PFSK-1 (cell line): ENCODE data around the gene E2F3.

ENCODE experiments used
- FOXP2 ChIP-seq: optimal IDR thresholded peaks from 2 replicates; pipeline ENCODE3; 2011; ENCODE audit warnings: borderline replicate concordance, control low read depth, inconsistent platforms; ENCODE audit not compliant: insufficient read depth; ENCODE audit errors: extremely low read length, extremely low read depth
- POLR2AphosphoS5 ChIP-seq: IDR thresholded peaks from 2 replicates; pipeline ENCODE4 v1.6.1; 2012; ENCODE audit warnings: low read depth, mild to moderate bottlenecking, control low read depth, low read length, moderate library complexity
- SIN3A ChIP-seq: IDR thresholded peaks from 2 replicates; pipeline ENCODE4 v1.6.1; 2012; ENCODE audit warnings: mild to moderate bottlenecking, low read length, moderate library complexity, borderline replicate concordance; ENCODE audit not compliant: insufficient read depth

DNA sequence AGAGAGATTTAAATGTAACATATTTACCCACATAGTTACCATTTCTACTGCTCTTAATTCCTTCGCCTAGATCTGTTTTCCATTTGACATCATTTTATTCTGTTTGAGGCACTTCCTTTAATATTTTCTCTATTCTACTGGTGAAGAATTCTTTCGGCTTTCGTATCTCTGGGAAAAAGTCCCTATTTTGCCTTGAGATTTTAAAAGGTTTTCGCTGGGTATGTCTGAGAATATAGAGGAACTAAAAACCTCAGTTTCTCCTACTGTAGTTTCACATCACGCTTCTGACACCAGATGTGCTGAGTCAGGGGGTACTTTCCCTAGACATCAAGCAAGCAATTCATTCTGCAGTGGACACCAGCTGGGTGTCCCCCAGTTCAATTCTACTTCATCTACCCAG lies 61.7 kb downstream of the E2F3 start:
- TF ChIP-seq SIN3A (no peak), POLR2AphosphoS5 (no peak), FOXP2 (no peak)
